AG04450 (cell line): ENCODE data around the gene C22orf23. TPM values are rescaled to one million over a fixed set of nuclear protein-coding genes. Genes with fewer than 3 reads are reported as not detected.
"Not testable (repeated sequence)": the region's sequence is repeated elsewhere in the genome, so short reads cannot be mapped to it uniquely, and the experiment has no call there.

ENCODE experiments used
- CTCF ChIA-PET: fragments of 300-600, 350-600 bp; formaldehyde crosslinking; extraction: SDS; loops from one replicate; lab custom pipeline; 2022; ENCODE audit warnings: antibody characterized with exemption, inconsistent platforms; lab: Charles Lee
- POLR2A ChIA-PET: fragments of 350-600 bp; formaldehyde crosslinking; extraction: SDS; loops from one replicate; lab custom pipeline; 2021; ENCODE audit warnings: antibody characterized with exemption, inconsistent platforms; lab: Yijun Ruan, JAX
- DNase-seq: peaks from one replicate; pipeline ENCODE4 v3.0.0-alpha.2; 2011; ENCODE audit warnings: low read depth, low spot score
- H3K27ac ChIP-seq: one replicate; pipeline ENCODE4 v1.5.1; 2012; ENCODE audit warnings: low read depth, low read length, control low read depth
- H3K27me3 ChIP-seq: one replicate; pipeline ENCODE4 v1.6.0; 2012; ENCODE audit warnings: low read length; ENCODE audit not compliant: control insufficient read depth, insufficient read depth
- H3K4me3 ChIP-seq: 2 replicates; pipeline ENCODE4 v1.5.1; 2011; ENCODE audit warnings: mild to moderate bottlenecking, low read depth, low read length, control low read depth
- H3K9me3 ChIP-seq: 2 replicates; pipeline ENCODE4 v1.5.1; 2012; ENCODE audit warnings: low read length; ENCODE audit not compliant: control insufficient read depth, insufficient read depth
- polyA plus RNA-seq: library from polyadenylated mRNA; depleted of rRNA; stranded (reverse); fragments of >200 nt; gene quantifications from 2 replicates; pipeline ENCODE4 v1.2.3, GENCODE V29; 2011
- TF ChIP-seq, protein P1 (sequence below): IDR thresholded peaks from 2 replicates; pipeline ENCODE4 v1.5.1; 2011; ENCODE audit warnings: low read depth, low read length, control low read depth, inconsistent platforms

C22orf23 gene
- polyA plus RNA-seq, 1 experiment, result 0.55 TPM

DNA sequence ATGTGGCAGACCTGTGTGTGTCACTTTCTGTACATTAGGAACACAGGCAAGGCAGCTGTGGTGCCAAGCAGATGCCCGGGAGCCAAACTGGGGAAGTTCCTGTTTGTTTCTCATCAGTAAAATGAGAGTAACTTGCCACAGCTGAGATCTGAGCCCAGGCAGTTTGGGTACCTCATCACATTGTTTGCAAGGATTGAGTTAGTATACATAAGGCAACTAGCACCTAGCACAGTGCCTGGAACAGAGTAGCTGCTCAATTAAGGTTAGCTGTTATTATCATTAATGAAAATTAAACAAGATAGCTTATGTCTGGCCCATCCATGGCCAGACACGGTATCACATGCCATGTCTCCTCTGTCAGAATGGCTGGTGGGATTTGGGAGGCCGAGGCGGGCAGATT lies 23.1 kb upstream of the C22orf23 start:
- no peak for DNase-seq
- H3K27ac ChIP-seq, result no peak overlapping the region
- no peak overlapping the region for H3K4me3 ChIP-seq
- no peaks in the 10 kb centered on the region; the same call in 1 of the 2 replicates for H3K9me3 ChIP-seq
- TF ChIP-seq, protein P1, sequence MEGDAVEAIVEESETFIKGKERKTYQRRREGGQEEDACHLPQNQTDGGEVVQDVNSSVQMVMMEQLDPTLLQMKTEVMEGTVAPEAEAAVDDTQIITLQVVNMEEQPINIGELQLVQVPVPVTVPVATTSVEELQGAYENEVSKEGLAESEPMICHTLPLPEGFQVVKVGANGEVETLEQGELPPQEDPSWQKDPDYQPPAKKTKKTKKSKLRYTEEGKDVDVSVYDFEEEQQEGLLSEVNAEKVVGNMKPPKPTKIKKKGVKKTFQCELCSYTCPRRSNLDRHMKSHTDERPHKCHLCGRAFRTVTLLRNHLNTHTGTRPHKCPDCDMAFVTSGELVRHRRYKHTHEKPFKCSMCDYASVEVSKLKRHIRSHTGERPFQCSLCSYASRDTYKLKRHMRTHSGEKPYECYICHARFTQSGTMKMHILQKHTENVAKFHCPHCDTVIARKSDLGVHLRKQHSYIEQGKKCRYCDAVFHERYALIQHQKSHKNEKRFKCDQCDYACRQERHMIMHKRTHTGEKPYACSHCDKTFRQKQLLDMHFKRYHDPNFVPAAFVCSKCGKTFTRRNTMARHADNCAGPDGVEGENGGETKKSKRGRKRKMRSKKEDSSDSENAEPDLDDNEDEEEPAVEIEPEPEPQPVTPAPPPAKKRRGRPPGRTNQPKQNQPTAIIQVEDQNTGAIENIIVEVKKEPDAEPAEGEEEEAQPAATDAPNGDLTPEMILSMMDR, result no peak
- POLR2A ChIA-PET, result interaction anchor here (0.6 kb wide), 1 partner anchor 482 kb away, joined by 3 read pairs; no protein-coding TSS in a partner anchor
- no peaks in the 10 kb centered on the region for H3K27me3 ChIP-seq
- CTCF ChIA-PET, result interaction anchor here (0.7 kb wide), 1 partner anchor 11 kb away, joined by 4 read pairs; no protein-coding TSS in a partner anchor

GRCh38 chr22:37976022-37976421 lies 22.6 kb upstream of the C22orf23 start:
- CTCF ChIA-PET, result interaction anchor here (0.7 to 1.2 kb wide), 2 partner anchors 10 to 113 kb away, joined by 4 read pairs; no protein-coding TSS in a partner anchor
- H3K27ac ChIP-seq, H3K4me3 ChIP-seq, H3K9me3 ChIP-seq, DNase-seq, H3K27me3 ChIP-seq: not testable (repeated sequence)
- POLR2A ChIA-PET, result interaction anchor here (0.6 kb wide), 1 partner anchor 481 kb away, joined by 3 read pairs; no protein-coding TSS in a partner anchor

DNA sequence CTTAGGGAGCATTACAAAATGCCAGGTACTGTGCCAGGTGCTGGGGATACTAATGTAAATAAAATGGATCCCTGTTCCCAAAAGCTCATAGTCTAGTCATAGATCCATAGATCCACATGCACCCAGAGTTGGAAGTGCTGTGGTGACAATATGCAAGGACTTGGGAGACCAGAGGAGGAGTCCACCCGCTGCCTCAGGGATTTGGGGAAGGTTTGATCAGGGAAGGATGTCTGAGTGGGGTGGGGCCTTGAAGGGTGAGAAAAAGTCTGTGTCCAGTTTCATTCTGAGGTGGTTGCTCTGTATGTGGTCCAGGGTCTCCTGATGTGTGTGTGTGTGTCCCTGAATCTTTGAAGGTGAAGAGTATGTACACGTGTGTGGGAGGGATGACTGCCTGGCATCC lies 21.8 kb upstream of the C22orf23 start:
- no peak for DNase-seq
- H3K27me3 ChIP-seq, result no peaks in the 10 kb centered on the region
- H3K9me3 ChIP-seq, result no peaks in the 10 kb centered on the region
- no peak overlapping the region for H3K4me3 ChIP-seq
- TF ChIP-seq, protein P1, result no peak
- no peak overlapping the region for H3K27ac ChIP-seq
- ChIA-PET CTCF (interaction anchor here (1.2 kb wide), 1 partner anchor 112 kb away, joined by 4 read pairs; no protein-coding TSS in a partner anchor), POLR2A (no interaction called here)

DNA sequence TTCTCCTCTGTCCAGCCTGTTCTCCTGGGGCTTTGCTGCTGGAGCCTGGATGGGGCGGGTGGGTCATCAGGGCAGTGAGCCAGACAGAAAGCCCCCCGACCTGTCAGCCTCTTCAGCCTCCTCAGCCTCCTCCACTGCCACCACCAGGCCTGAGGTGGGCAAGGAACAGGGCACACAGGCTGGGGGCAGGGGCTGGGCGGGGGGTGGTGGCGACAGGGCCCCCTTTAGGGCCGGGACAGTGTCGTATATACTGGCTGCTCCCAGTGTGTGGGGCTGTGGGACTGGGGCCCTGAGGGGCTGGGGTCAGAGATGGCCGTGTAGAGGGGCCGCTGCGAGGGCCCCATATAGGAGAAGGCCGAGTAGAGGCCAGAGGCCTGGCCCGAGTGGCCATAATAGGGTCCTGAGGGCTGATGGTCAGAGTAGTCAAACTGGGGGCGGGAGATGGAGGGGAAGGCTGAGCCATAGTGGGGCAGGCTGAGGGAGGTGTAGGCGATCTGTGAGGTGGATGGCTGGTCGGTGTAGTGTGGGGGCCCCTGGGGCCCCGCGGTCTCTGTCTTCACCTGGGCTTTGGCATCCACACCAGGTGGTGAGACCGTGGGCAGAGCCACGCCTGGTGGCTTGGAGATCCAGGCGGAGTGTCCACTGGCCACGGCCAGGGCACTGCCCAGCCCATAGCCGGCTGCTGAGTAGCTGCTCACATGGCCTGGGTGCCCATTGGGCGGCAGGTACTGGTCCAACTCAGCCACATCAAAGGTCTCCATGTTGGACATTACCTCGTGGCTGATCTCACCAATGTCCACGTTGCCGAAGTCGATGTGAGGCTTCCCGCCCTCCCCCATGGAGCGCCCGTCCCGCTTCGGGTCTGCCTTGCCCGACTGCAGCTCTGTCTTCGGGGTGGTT lies 20.1 kb upstream of the C22orf23 start:
- CTCF ChIA-PET, result no interaction called here
- no peaks in the 10 kb centered on the region for H3K27me3 ChIP-seq
- TF ChIP-seq, protein P1, result no peak
- DNase-seq, result no peak
- H3K9me3 ChIP-seq, result no peaks in the 10 kb centered on the region
- POLR2A ChIA-PET, result interaction anchor here (0.6 kb wide), 1 partner anchor 14 kb away, joined by 3 read pairs; no protein-coding TSS in a partner anchor
- H3K4me3 ChIP-seq, result no peak overlapping the region
- no peak overlapping the region for H3K27ac ChIP-seq

DNA sequence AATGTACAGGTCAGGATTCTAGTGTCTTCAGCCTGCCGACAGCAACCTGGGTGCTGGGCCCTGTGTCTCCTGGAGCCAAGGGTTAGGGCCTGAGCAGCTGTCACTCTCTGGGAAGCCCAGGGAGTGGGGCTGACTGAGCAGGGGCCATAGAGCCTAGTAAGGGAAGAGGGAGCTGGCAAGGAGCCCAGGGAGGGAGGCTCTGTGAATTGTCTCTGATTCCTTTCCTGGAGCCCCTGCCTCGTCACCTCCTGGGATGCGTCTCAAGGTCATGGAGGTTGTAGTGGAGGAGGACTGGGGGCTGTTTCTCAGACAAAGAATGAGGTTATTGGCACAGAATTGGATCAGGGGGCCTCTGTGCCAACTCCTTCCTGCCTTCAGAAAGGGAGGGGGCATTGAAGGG lies 19.1 kb upstream of the C22orf23 start:
- no peak overlapping the region for H3K4me3 ChIP-seq
- H3K9me3 ChIP-seq, result no peaks in the 10 kb centered on the region
- ChIA-PET POLR2A (no interaction called here), CTCF (interaction anchor here (1.0 kb wide), 1 partner anchor 38 kb away, joined by 4 read pairs; no protein-coding TSS in a partner anchor)
- H3K27me3 ChIP-seq, result no peaks in the 10 kb centered on the region
- no peak for DNase-seq
- TF ChIP-seq, protein P1, result no peak
- no peak overlapping the region for H3K27ac ChIP-seq
